Transverse colon (tissue), 4 donors: ENCODE data around the gene FOCAD. TPM values are rescaled to one million over a fixed set of nuclear protein-coding genes. Genes with fewer than 3 reads are reported as not detected.

Source experiments
- DNase-seq: peaks from one replicate; pipeline ENCODE4 v3.0.0-alpha.2; 2019
- H3K27ac ChIP-seq, 4 donors: fragments of 200-600 bp; sonication (generic); 2 replicates each; pipeline ENCODE4 v1.5.1; 2016 to 2018; ENCODE audit warnings: inconsistent platforms in 4 of 4
- H3K27me3 ChIP-seq: fragments of 200-600 bp; sonication (generic); 2 replicates; pipeline ENCODE4 v1.5.1; 2017; ENCODE audit warnings: inconsistent platforms
- H3K36me3 ChIP-seq, 4 donors: fragments of 200-600 bp; sonication (generic); 2 replicates each; pipeline ENCODE4 v1.5.1; 2017 to 2019; ENCODE audit warnings: inconsistent platforms in 4 of 4
- H3K4me1 ChIP-seq, 4 donors: fragments of 200-600 bp; sonication (generic); 2 replicates each; pipeline ENCODE4 v1.5.1; 2017 to 2020; ENCODE audit warnings: inconsistent platforms in 4 of 4
- H3K4me3 ChIP-seq, 4 donors: fragments of 200-600 bp; sonication (generic); 1 replicate in 1 of 4; 2 replicates in 3 of 4; pipeline versions ENCODE4 v1.5.1 to v1.6.1; 2017 to 2019; ENCODE audit warnings: inconsistent platforms in 4 of 4
- H3K9me3 ChIP-seq, 2 donors: fragments of 200-600 bp; sonication (generic); 2 replicates each; pipeline ENCODE4 v1.5.1; 2017 to 2019; ENCODE audit warnings: inconsistent platforms in 2 of 2
- CTCF ChIP-seq, 5 experiments: fragments of 200-600 bp in 3 of 5; fragments of 450-650 bp in 2 of 5; sonication (generic) in 3 of 5; IDR thresholded peaks; 1 replicate in 2 of 5; 2 replicates in 3 of 5; pipeline ENCODE4 v1.5.1; 2016 to 2017; ENCODE audit warnings: antibody characterized with exemption in 5 of 5, inconsistent platforms in 3 of 5, mild to moderate bottlenecking in 2 of 5, moderate library complexity in 1 of 5
- EP300 ChIP-seq: sonication (generic); formaldehyde crosslinking; IDR thresholded peaks from one replicate; pipeline ENCODE4 v1.6.1; 2017; ENCODE audit warnings: antibody characterized with exemption, low read depth
- POLR2A ChIP-seq: fragments of 450-650 bp; IDR thresholded peaks from one replicate; pipeline ENCODE4 v1.6.1; 2016; ENCODE audit warnings: antibody characterized with exemption, mild to moderate bottlenecking, moderate library complexity
- POLR2AphosphoS5 ChIP-seq, 3 donors: sonication (generic); formaldehyde crosslinking; IDR thresholded peaks; one replicate each; pipeline ENCODE4 v1.6.1; 2016; ENCODE audit warnings: antibody characterized with exemption in 3 of 3
- WGBS, 2 donors: methylation state at CpG; one replicate each; pipeline ENCODE4 v1.1.5; 2018; ENCODE audit warnings: low coverage in 1 of 2; 5-methylcytosine and 5-hydroxymethylcytosine counted together
- in situ Hi-C, 4 donors: fragments of 200-750 bp; cut with MboI; loops; one replicate each; pipeline versions ENCODE4 v1.15.0 to v1.15.1; 2017; ENCODE audit warnings: low sequenced_read_pairs in 3 of 4, low pct_ligation_motif_present in 1 of 4, low pct_unique_long_range_greater_than_20kb in 1 of 4
- intact Hi-C: fragments of 100-400 bp; cut with DNase I; formaldehyde crosslinking; loops from one replicate; pipeline ENCODE4 v1.15.1; 2023; ENCODE audit warnings: low total_unique reads
- total RNA-seq, 4 donors: library from RNA; depleted of rRNA; stranded (reverse); fragments of >200 nt; gene quantifications; one replicate each; pipeline ENCODE4 v1.1.0, GENCODE V29; 2016

FOCAD gene
- total RNA-seq, 4 donors from 2014 or later = 7.8 to 41.2 (median 32.0) TPM

- Histone ChIP-seq H3K9me3 (no peaks in the 10 kb centered on the region), H3K27me3 (no peaks in the 10 kb centered on the region), H3K36me3 (no peaks in the 10 kb centered on the region), H3K4me3 (no peak overlapping the region), H3K27ac (no peak overlapping the region), H3K4me1 (peaks cover 0 to 4% (median 0%) of the 10 kb centered on the region in 4 donors)
- 71 to 82% methylated on average over 2 of the region's 2 CpGs for WGBS, 2 donors
- TF ChIP-seq EP300 (no peak), POLR2AphosphoS5 (IDR thresholded peaks at IDR 0.05) (no peak)
- in situ Hi-C loops = no loop called here
- DNase-seq = no peak
- intact Hi-C loops = no loop called here
These were observed 339.8 kb downstream of the FOCAD start for GRCh38 chr9:21023861-21024260.

GRCh38 chr9:21027295-21027694 lies 343.2 kb downstream of the FOCAD start:
- WGBS, 2 donors = 69 to 70% methylated on average over 4 of the region's 4 CpGs
- peak overlapping the region in 3 of 4 donors; percentile 2 to 25 (median 15) for H3K27ac ChIP-seq
- no peaks in the 10 kb centered on the region for H3K36me3 ChIP-seq
- intact Hi-C loops = no loop called here
- peaks cover 0 to 11% (median 4%) of the 10 kb centered on the region in 4 donors for H3K4me1 ChIP-seq
- H3K9me3 ChIP-seq = no peaks in the 10 kb centered on the region
- in situ Hi-C loops = no loop called here
- TF ChIP-seq POLR2A (no peak), CTCF (IDR thresholded peaks at IDR 0.05) (no peak), POLR2AphosphoS5 (IDR thresholded peaks at IDR 0.05) (no peak), EP300 (no peak)
- no peak for DNase-seq
- no peaks in the 10 kb centered on the region for H3K27me3 ChIP-seq
- H3K4me3 ChIP-seq = no peak overlapping the region

GRCh38 chr9:21028466-21028865 lies 344.4 kb downstream of the FOCAD start:
- peak overlapping the region; percentile 30 to 89 (median 46) for H3K27ac ChIP-seq
- peaks cover 0 to 11% (median 4%) of the 10 kb centered on the region in 4 donors for H3K4me1 ChIP-seq
- no peak for DNase-seq
- in situ Hi-C loops = no loop called here
- intact Hi-C loops = no loop called here
- H3K4me3 ChIP-seq = no peak overlapping the region
- H3K36me3 ChIP-seq = no peaks in the 10 kb centered on the region
- 29% methylated on average over 1 to 3 of the region's 3 CpGs for WGBS, 2 donors
- no peaks in the 10 kb centered on the region for H3K9me3 ChIP-seq
- TF ChIP-seq POLR2AphosphoS5 (IDR thresholded peaks at IDR 0.05) (no peak), CTCF (IDR thresholded peaks at IDR 0.05) (no peak), POLR2A (no peak), EP300 (no peak)
- H3K27me3 ChIP-seq = no peaks in the 10 kb centered on the region

- Histone ChIP-seq H3K4me1 (peaks cover 0 to 11% (median 4%) of the 10 kb centered on the region in 4 donors), H3K4me3 (no peak overlapping the region), H3K36me3 (no peaks in the 10 kb centered on the region), H3K27me3 (no peaks in the 10 kb centered on the region), H3K27ac (peak overlapping the region; percentile 84 to 90 (median 87)), H3K9me3 (no peaks in the 10 kb centered on the region)
- DNase-seq = no peak
- TF ChIP-seq EP300 = no peak
- no peak for TF ChIP-seq POLR2A
- no peak for TF ChIP-seq POLR2AphosphoS5 (IDR thresholded peaks at IDR 0.05)
- TF ChIP-seq CTCF (IDR thresholded peaks at IDR 0.05) = no peak
- in situ Hi-C loops = no loop called here
- intact Hi-C loops = no loop called here
- 62% methylated on average over 8 of the region's 8 CpGs; no CpG with 5 or more reads in 1 of the 2 donors for WGBS, 2 donors
These were observed 345.6 kb downstream of the FOCAD start for GRCh38 chr9:21029661-21030060.
